HFFc6 (cell line): Measurements from ENCODE around the gene TYRO3. TPM values are rescaled to one million over a fixed set of nuclear protein-coding genes. Genes with fewer than 3 reads are reported as not detected.
"Not testable (repeated sequence)": the region's sequence is repeated elsewhere in the genome, so short reads cannot be mapped to it uniquely, and the experiment has no call there.

Experiments
- DNase-seq: peaks from one replicate; pipeline ENCODE4 v3.0.0-alpha.2; 2018
- H3K27ac Mint-ChIP-seq: 2 replicates; pipeline ENCODE4 v1.8.0; 2020; ENCODE audit warnings: mild to moderate bottlenecking, mixed read lengths
- H3K27me3 Mint-ChIP-seq: 2 replicates; pipeline ENCODE4 v1.8.0; 2021; ENCODE audit warnings: mild to moderate bottlenecking, moderate library complexity, mixed read lengths; ENCODE audit not compliant: insufficient read depth
- H3K36me3 Mint-ChIP-seq: 2 replicates; pipeline ENCODE4 v1.8.0; 2021; ENCODE audit warnings: low read depth, mixed read lengths
- H3K4me1 Mint-ChIP-seq: 2 replicates; pipeline ENCODE4 v1.8.0; 2020; ENCODE audit warnings: low read depth, mixed read lengths
- H3K4me3 Mint-ChIP-seq: 2 replicates; pipeline ENCODE4 v1.8.0; 2020; ENCODE audit warnings: mild to moderate bottlenecking, moderate library complexity, mixed read lengths
- H3K9me3 Mint-ChIP-seq: 2 replicates; pipeline ENCODE4 v1.8.0; 2020; ENCODE audit warnings: mild to moderate bottlenecking, mixed read lengths
- CTCF ChIP-seq: fragments of 200-600 bp; sonication (generic); IDR thresholded peaks from 2 replicates; pipeline ENCODE4 v1.5.0; 2021; ENCODE audit warnings: antibody characterized with exemption, mild to moderate bottlenecking
- total RNA-seq, 6 experiments: library from RNA; stranded (reverse); fragmentation: NEBNext Ultra II Directional; extraction: Animal tissue kit (Norgen Biotek cat#: 25700); gene quantifications; 2 replicates in 1 of 6; 3 replicates in 5 of 6; pipeline ENCODE4 v1.2.3, GENCODE V29; 2021

Gene TYRO3
- total RNA-seq, 6 experiments from 2014 or later = 16.6 to 27.6 (median 21.9) TPM

DNA sequence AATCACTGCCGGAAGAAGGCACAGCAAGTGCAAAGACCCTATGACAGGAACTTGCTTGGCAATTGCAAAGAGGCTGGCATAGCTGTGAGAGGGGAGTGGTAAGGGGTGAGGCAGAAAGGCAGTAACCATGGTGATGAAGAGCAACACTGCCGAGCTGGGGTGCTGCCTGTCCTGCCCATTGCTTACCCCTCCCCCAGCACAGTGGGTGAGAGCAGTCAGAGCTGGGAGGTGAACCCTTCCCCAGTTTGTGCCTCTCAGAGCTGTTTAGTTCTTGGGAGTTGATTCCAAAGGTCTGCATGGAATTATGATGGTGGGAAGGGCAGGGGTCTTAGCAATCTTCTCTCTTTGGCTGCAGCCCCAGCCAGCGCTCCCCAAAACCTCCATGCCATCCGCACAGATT is 8.8 kb downstream of the TYRO3 start:
- H3K27me3 Mint-ChIP-seq = no peaks in the 10 kb centered on the region; the same call in 1 of the 2 replicates
- H3K4me3 Mint-ChIP-seq = no peak overlapping the region
- no peak overlapping the region for H3K27ac Mint-ChIP-seq
- H3K9me3 Mint-ChIP-seq = no peaks in the 10 kb centered on the region
- no peaks in the 10 kb centered on the region for H3K36me3 Mint-ChIP-seq
- DNase-seq = no peak
- H3K4me1 Mint-ChIP-seq = peaks cover 11% of the 10 kb centered on the region
- no peak for TF ChIP-seq CTCF

DNA sequence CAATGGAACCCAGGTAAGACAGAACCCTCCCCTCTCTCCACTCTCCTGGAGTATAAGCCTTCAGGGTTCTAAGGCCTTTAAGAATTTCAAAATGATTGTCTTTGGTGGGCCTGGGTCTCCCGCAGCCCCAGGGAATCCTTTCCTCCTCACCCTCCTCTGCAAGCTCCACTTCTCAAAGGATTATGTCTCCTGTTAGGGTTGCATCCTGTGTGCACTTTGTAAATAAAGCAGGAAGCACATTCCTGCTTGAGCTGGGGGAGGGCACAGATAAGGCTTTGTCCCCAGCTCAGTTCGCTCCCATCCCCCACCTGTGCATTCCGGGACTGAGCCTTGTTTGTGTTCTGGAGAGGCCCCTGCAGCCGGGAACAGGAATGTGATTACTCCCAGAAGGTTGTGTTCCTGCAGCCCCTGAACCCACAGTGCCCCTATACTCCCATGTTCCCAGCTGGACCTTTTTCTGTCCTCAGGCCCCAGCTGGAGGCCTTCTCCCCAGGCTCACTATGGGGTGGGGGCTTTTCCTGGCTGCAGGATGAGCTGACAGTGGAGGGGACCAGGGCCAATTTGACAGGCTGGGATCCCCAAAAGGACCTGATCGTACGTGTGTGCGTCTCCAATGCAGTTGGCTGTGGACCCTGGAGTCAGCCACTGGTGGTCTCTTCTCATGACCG is 9.5 kb downstream of the TYRO3 start:
- Mint-ChIP-seq H3K27me3 (no peaks in the 10 kb centered on the region; the same call in 1 of the 2 replicates), H3K36me3 (no peaks in the 10 kb centered on the region), H3K9me3 (no peaks in the 10 kb centered on the region), H3K27ac (no peak overlapping the region), H3K4me1 (peaks cover 11% of the 10 kb centered on the region), H3K4me3 (no peak overlapping the region)
- DNase-seq = no peak
- no peak for TF ChIP-seq CTCF

- H3K27ac Mint-ChIP-seq, H3K27me3 Mint-ChIP-seq, DNase-seq, H3K9me3 Mint-ChIP-seq, H3K4me3 Mint-ChIP-seq, H3K36me3 Mint-ChIP-seq: not testable (repeated sequence)
- H3K4me1 Mint-ChIP-seq = peaks cover 11% of the 10 kb centered on the region
Measured at GRCh38 chr15:41569232-41569631, 10.2 kb downstream of the TYRO3 start.

DNA sequence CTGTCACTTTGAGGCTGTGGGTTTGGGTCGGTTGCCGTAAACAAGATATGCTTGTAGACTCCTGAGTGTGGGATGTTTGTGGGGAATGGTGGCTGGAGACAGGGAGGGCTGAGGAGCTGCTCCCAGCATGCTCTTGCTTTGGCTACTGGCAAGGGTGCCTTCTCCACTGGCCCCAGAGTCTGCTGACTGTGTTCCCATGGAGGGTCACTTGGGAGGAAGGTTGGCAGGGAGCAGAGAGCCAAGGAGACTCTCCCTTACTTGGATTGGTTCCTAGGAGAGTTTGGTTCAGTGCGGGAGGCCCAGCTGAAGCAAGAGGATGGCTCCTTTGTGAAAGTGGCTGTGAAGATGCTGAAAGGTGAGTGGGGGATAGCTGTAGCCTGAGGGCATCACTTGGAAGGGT is 11.8 kb downstream of the TYRO3 start:
- no peaks in the 10 kb centered on the region; the same call in none of the 2 replicates for H3K27me3 Mint-ChIP-seq
- H3K27ac Mint-ChIP-seq = no peak overlapping the region
- no peaks in the 10 kb centered on the region for H3K9me3 Mint-ChIP-seq
- peaks cover 11% of the 10 kb centered on the region for H3K4me1 Mint-ChIP-seq
- H3K4me3 Mint-ChIP-seq = no peak overlapping the region
- no peak for DNase-seq
- H3K36me3 Mint-ChIP-seq = no peaks in the 10 kb centered on the region
- TF ChIP-seq CTCF = no peak

DNA sequence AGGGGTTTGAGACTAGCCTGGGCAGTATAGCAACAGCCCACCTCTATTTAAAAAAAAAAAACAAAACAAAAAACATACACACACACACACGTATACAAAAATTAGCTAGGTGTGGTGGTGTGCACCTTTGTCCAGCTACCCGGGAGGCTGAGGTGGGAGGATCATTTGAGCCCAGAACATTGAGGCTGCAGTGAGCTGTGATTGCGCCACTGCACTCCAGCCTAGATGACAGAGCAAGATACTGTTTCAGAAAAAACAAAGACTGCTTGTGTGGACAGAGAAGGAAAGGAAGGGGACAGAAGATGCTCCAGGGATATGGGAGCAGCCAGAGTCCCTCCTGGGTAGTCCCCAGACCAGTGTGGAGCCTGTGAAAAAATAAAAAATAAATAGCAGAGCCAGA is 12.9 kb downstream of the TYRO3 start:
- H3K4me1 Mint-ChIP-seq = peaks cover 11% of the 10 kb centered on the region
- H3K27ac Mint-ChIP-seq = no peak overlapping the region
- TF ChIP-seq CTCF = no peak
- no peaks in the 10 kb centered on the region; the same call in none of the 2 replicates for H3K27me3 Mint-ChIP-seq
- no peak overlapping the region for H3K4me3 Mint-ChIP-seq
- DNase-seq = no peak
- H3K9me3 Mint-ChIP-seq = no peaks in the 10 kb centered on the region
- H3K36me3 Mint-ChIP-seq = no peaks in the 10 kb centered on the region

DNA sequence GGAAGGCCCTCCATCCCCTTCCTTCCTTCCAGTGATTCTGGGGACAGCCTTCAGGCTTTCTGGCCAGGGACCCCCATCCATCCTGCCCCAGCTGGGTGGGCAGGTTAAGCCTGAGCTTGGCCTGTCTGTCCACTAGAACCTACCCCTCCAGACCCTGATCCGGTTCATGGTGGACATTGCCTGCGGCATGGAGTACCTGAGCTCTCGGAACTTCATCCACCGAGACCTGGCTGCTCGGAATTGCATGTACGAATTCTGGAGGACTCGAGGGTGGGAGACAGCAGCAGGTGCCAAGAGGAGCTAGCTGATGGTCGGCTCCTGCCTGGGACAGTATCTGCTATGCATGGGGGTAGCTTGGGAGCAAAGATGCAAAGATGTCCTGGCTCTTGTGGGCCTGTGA is 13.9 kb downstream of the TYRO3 start:
- H3K27ac Mint-ChIP-seq = no peak overlapping the region
- H3K36me3 Mint-ChIP-seq = no peaks in the 10 kb centered on the region
- no peak overlapping the region for H3K4me3 Mint-ChIP-seq

More for the DNA sequence above, 13.9 kb downstream of the TYRO3 start:
- H3K9me3 Mint-ChIP-seq = no peaks in the 10 kb centered on the region
- H3K4me1 Mint-ChIP-seq = peaks cover 9% of the 10 kb centered on the region
- DNase-seq = no peak
- TF ChIP-seq CTCF = no peak
- H3K27me3 Mint-ChIP-seq = no peaks in the 10 kb centered on the region; the same call in none of the 2 replicates
